Stimulated activated naive CD4-positive, alpha-beta T cell treated with Interleukin-2 at 50 U/mL for 16 hours (primary cell): ENCODE data around the gene TLNRD1.

Experiments
- DNase-seq: peaks from one replicate; lab custom pipeline; 2025; lab: John Stamatoyannopoulos, UW

Gene TLNRD1

GRCh38 chr15:81002009-81002330, 1.2 kb downstream of the TLNRD1 start:
- DNase-seq: no peak

- no peak for DNase-seq
Measured at GRCh38 chr15:81002331-81003096, 1.8 kb downstream of the TLNRD1 start.

GRCh38 chr15:81003097-81003350, 2.3 kb downstream of the TLNRD1 start:
- DNase-seq: no peak

- no peak for DNase-seq
Measured at GRCh38 chr15:81006124-81006523, 5.4 kb downstream of the TLNRD1 start.

- DNase-seq: no peak
Measured at GRCh38 chr15:81007428-81008064, 6.8 kb downstream of the TLNRD1 start.

GRCh38 chr15:81008312-81008711, 7.6 kb downstream of the TLNRD1 start:
- no peak for DNase-seq

- no peak for DNase-seq
Measured at GRCh38 chr15:81010086-81010485, 9.4 kb downstream of the TLNRD1 start.

- no peak for DNase-seq
Measured at GRCh38 chr15:81011593-81011992, 10.9 kb downstream of the TLNRD1 start.

- DNase-seq: no peak
Measured at GRCh38 chr15:81012588-81012987, 11.9 kb downstream of the TLNRD1 start.

GRCh38 chr15:81013396-81013929, 12.7 kb downstream of the TLNRD1 start:
- DNase-seq: no peak

- no peak for DNase-seq
Measured at GRCh38 chr15:81014446-81015093, 13.8 kb downstream of the TLNRD1 start.

GRCh38 chr15:81015621-81016488, 15.1 kb downstream of the TLNRD1 start:
- DNase-seq: no peak

GRCh38 chr15:81016489-81017068, 15.9 kb downstream of the TLNRD1 start:
- no peak for DNase-seq

GRCh38 chr15:81018197-81018596, 17.5 kb downstream of the TLNRD1 start:
- no peak for DNase-seq

- no peak for DNase-seq
Measured at GRCh38 chr15:81021321-81021720, 20.6 kb downstream of the TLNRD1 start.

GRCh38 chr15:81023483-81024264, 23.0 kb downstream of the TLNRD1 start:
- no peak for DNase-seq

GRCh38 chr15:81024265-81024872, 23.6 kb downstream of the TLNRD1 start:
- no peak for DNase-seq

GRCh38 chr15:81024936-81025335, 24.2 kb downstream of the TLNRD1 start:
- no peak for DNase-seq

GRCh38 chr15:81025721-81026370, 25.1 kb downstream of the TLNRD1 start:
- no peak for DNase-seq
